ENCODE data around the gene BICRA. TPM values are rescaled to one million over a fixed set of nuclear protein-coding genes. Genes with fewer than 3 reads are reported as not detected.

The BICRA gene
- total and polyA plus RNA-seq, 2 donors (not counting 1 experiment from before 2014, with no cell fraction given) = 14.1 to 34.7 TPM

DNA sequence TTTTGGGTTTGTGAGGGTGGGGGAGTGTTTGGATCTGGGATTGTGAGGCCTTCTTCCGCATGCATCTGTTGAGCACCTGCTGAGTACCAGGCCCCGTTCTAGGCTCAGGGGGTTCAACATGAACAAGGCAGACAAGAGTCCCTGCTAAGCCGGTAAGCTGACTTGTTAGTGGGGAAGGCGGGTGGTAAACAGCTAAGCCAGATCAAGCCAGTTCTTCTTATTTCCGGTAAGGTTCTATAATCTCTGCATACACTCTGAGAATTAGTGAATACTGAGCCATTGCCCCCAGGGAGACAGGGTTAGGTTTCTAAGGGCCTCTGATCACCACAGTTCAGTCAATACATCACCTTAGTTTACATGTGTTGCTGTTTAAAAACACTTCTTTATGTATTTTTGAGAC is 94.4 kb downstream of the BICRA start:
- POLR2A ChIA-PET = no interaction called here
- H3K27ac Mint-ChIP-seq = no peak overlapping the region

DNA sequence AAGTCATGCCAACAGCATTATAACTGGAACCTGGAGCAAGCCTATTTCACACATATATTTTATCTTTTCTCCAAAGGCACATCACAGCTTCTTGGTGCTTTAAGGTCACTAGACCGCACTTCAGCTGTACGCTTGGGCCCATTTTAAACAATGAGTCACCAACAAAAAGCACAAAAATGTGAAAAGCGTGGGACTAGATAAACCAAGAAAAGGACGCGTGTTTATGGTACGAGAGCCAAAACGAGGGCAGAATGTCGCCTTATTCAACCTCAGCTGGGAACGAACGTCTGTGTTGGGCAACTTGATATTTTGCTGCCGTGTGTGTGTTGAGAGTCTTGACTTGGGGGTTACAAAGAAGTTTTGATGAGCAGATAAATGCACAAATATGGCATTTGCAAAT is 95.1 kb downstream of the BICRA start:
- no peak overlapping the region for H3K4me3 ChIP-seq (ENCODE audit: control extremely low read depth in 1 of 5, extremely low read depth in 1 of 5, insufficient read depth in 1 of 5, low read depth in 2 of 5, low read length in 4 of 5)
- H3K9ac ChIP-seq (ENCODE audit: low read length) = no peak overlapping the region
- H3K27me3 ChIP-seq (replicated peaks in 1 of 4; ENCODE audit: control extremely low read depth in 1 of 4, control insufficient read depth in 3 of 4, insufficient read depth in 4 of 4, low read length in 3 of 4) = peaks cover 0 to 10% (median 2%) of the 10 kb centered on the region in 4 experiments
- H3K4me2 ChIP-seq (replicated peaks; ENCODE audit: low read depth, low read length, poor library complexity, severe bottlenecking) = no peak overlapping the region
- intact Hi-C loops (cut with micrococcal nuclease) = no loop called here
- no peaks in the 10 kb centered on the region for H3K4me1 ChIP-seq (ENCODE audit: control insufficient read depth in 2 of 2, insufficient read depth in 2 of 2, low read length in 2 of 2)
- ATAC-seq (ENCODE audit: low read depth) = no peak
- H3K27ac ChIP-seq (ENCODE audit: low read length in 2 of 2) = no peak overlapping the region
- CTCF ChIA-PET = interaction anchor here (1.1 to 9.3 kb wide), 2 partner anchors 268 to 276 kb away, joined by 4 to 175 read pairs; no protein-coding TSS in a partner anchor
- no peaks in the 10 kb centered on the region for H3K79me2 ChIP-seq (ENCODE audit: control insufficient read depth, insufficient read depth, low read length)
- H4K20me1 ChIP-seq (ENCODE audit: control insufficient read depth, insufficient read depth, low read length, poor library complexity, severe bottlenecking) = peaks cover 7% of the 10 kb centered on the region
- Mint-ChIP-seq H3K9me3 (ENCODE audit: insufficient read depth) (no peaks in the 10 kb centered on the region), H3K4me1 (no peaks in the 10 kb centered on the region), H3K27me3 (peaks cover 7% of the 10 kb centered on the region), H3K4me3 (no peak overlapping the region), H3K27ac (no peak overlapping the region)
- DNase-seq = no peak
- TF ChIP-seq EZH2 (IDR thresholded peaks at IDR 0.05; ENCODE audit: borderline replicate concordance, insufficient read depth, low read depth, low read length, poor library complexity, severe bottlenecking) = no peak
- TF ChIP-seq, protein P1, sequence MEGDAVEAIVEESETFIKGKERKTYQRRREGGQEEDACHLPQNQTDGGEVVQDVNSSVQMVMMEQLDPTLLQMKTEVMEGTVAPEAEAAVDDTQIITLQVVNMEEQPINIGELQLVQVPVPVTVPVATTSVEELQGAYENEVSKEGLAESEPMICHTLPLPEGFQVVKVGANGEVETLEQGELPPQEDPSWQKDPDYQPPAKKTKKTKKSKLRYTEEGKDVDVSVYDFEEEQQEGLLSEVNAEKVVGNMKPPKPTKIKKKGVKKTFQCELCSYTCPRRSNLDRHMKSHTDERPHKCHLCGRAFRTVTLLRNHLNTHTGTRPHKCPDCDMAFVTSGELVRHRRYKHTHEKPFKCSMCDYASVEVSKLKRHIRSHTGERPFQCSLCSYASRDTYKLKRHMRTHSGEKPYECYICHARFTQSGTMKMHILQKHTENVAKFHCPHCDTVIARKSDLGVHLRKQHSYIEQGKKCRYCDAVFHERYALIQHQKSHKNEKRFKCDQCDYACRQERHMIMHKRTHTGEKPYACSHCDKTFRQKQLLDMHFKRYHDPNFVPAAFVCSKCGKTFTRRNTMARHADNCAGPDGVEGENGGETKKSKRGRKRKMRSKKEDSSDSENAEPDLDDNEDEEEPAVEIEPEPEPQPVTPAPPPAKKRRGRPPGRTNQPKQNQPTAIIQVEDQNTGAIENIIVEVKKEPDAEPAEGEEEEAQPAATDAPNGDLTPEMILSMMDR (IDR thresholded peaks at IDR 0.05) = no peak
- peaks cover 0 to 6% (median 0%) of the 10 kb centered on the region in 3 donors for H3K9me3 ChIP-seq (ENCODE audit: control extremely low read depth in 1 of 3, control insufficient read depth in 2 of 3, insufficient read depth in 1 of 3, low read length in 2 of 3)
- 96% methylated on average over 11 of the region's 11 CpGs for WGBS (ENCODE audit: insufficient coverage)
- peaks cover 0 to 17% of the 10 kb centered on the region in 2 experiments for H3K36me3 ChIP-seq (replicated peaks in 1 of 2; ENCODE audit: control extremely low read depth in 1 of 2, control insufficient read depth in 1 of 2, extremely low read depth in 1 of 2, insufficient read depth in 2 of 2, low read length in 1 of 2)
- H2AFZ ChIP-seq (ENCODE audit: insufficient read depth, low read depth, low read length, poor library complexity, severe bottlenecking) = no peak overlapping the region
- POLR2A ChIA-PET = interaction anchor here (0.6 to 0.7 kb wide), 2 partner anchors 94 to 298 kb away, joined by 3 read pairs; no protein-coding TSS in a partner anchor

More for the DNA sequence above, 94.4 kb downstream of the BICRA start:
- Histone ChIP-seq H3K4me2 (replicated peaks; ENCODE audit: low read depth, low read length, poor library complexity, severe bottlenecking) (no peak overlapping the region), H3K4me3 (ENCODE audit: control extremely low read depth in 1 of 5, extremely low read depth in 1 of 5, insufficient read depth in 1 of 5, low read depth in 2 of 5, low read length in 4 of 5) (no peak overlapping the region), H3K9me3 (ENCODE audit: control extremely low read depth in 1 of 3, control insufficient read depth in 2 of 3, insufficient read depth in 1 of 3, low read length in 2 of 3) (peaks cover 0 to 6% (median 0%) of the 10 kb centered on the region in 3 donors), H3K27ac (ENCODE audit: low read length in 2 of 2) (no peak overlapping the region), H3K27me3 (replicated peaks in 1 of 4; ENCODE audit: control extremely low read depth in 1 of 4, control insufficient read depth in 3 of 4, insufficient read depth in 4 of 4, low read length in 3 of 4) (peaks cover 0 to 10% (median 2%) of the 10 kb centered on the region in 4 experiments), H4K20me1 (ENCODE audit: control insufficient read depth, insufficient read depth, low read length, poor library complexity, severe bottlenecking) (peaks cover 14% of the 10 kb centered on the region), H3K9ac (ENCODE audit: low read length) (no peak overlapping the region), H3K36me3 (replicated peaks in 1 of 2; ENCODE audit: control extremely low read depth in 1 of 2, control insufficient read depth in 1 of 2, extremely low read depth in 1 of 2, insufficient read depth in 2 of 2, low read length in 1 of 2) (peaks cover 0 to 24% of the 10 kb centered on the region in 2 experiments), H3K79me2 (ENCODE audit: control insufficient read depth, insufficient read depth, low read length) (no peaks in the 10 kb centered on the region), H3K4me1 (ENCODE audit: control insufficient read depth in 2 of 2, insufficient read depth in 2 of 2, low read length in 2 of 2) (no peaks in the 10 kb centered on the region), H2AFZ (ENCODE audit: insufficient read depth, low read depth, low read length, poor library complexity, severe bottlenecking) (no peak overlapping the region)
- no peak overlapping the region for H3K4me3 Mint-ChIP-seq
- H3K27me3 Mint-ChIP-seq = peaks cover 7% of the 10 kb centered on the region
- ATAC-seq (ENCODE audit: low read depth) (no peak), DNase-seq (no peak)
- no peaks in the 10 kb centered on the region for H3K9me3 Mint-ChIP-seq (ENCODE audit: insufficient read depth)
- 100% methylated on average over 3 of the region's 5 CpGs for WGBS (ENCODE audit: insufficient coverage)
- intact Hi-C loops (cut with micrococcal nuclease) = no loop called here
- TF ChIP-seq, protein P1 (IDR thresholded peaks at IDR 0.05) = no peak
- no peak for TF ChIP-seq EZH2 (IDR thresholded peaks at IDR 0.05; ENCODE audit: borderline replicate concordance, insufficient read depth, low read depth, low read length, poor library complexity, severe bottlenecking)
- CTCF ChIA-PET = interaction anchor here (1.2 kb wide), 1 partner anchor 266 kb away, joined by 3 read pairs; no protein-coding TSS in a partner anchor
- H3K4me1 Mint-ChIP-seq = no peaks in the 10 kb centered on the region
